SJSA1 (cell line): ENCODE data around the gene NAT14. TPM values are rescaled to one million over a fixed set of nuclear protein-coding genes. Genes with fewer than 3 reads are reported as not detected.

Source experiments
- DNase-seq, 2 experiments: peaks; one replicate each; pipeline ENCODE4 v3.0.0-alpha.2; 2015 to 2020; ENCODE audit warnings: low spot score in 2 of 2, low read depth in 1 of 2
- H3K27ac ChIP-seq: fragments of 250-450 bp; sonication (Bioruptor Pico); 2 replicates; pipeline ENCODE4 v1.5.1; 2020; ENCODE audit warnings: mild to moderate bottlenecking, moderate library complexity
- H3K27me3 ChIP-seq: fragments of 250-450 bp; sonication (Bioruptor Pico); replicated peaks from 2 replicates; pipeline ENCODE4 v1.5.1; 2020; ENCODE audit warnings: mild to moderate bottlenecking, moderate library complexity
- H3K36me3 ChIP-seq: fragments of 250-450 bp; sonication (Bioruptor Pico); 2 replicates; pipeline ENCODE4 v1.5.1; 2020; ENCODE audit warnings: mild to moderate bottlenecking
- H3K4me1 ChIP-seq: fragments of 250-450 bp; sonication (Bioruptor Pico); replicated peaks from 2 replicates; pipeline ENCODE4 v1.6.1; 2021; ENCODE audit warnings: mild to moderate bottlenecking
- H3K4me3 ChIP-seq: fragments of 250-450 bp; sonication (Bioruptor Pico); 2 replicates; pipeline ENCODE4 v1.5.1; 2020; ENCODE audit warnings: mild to moderate bottlenecking
- H3K9me3 ChIP-seq: fragments of 250-450 bp; sonication (Bioruptor Pico); replicated peaks from 2 replicates; pipeline ENCODE4 v1.5.1; 2020; ENCODE audit warnings: mild to moderate bottlenecking
- total RNA-seq: library from RNA; depleted of rRNA; stranded (reverse); fragments of >200 nt; shearing (Covaris generic); gene quantifications from 2 replicates; pipeline ENCODE4 v1.2.3, GENCODE V29; 2014

The NAT14 gene
- total RNA-seq, 1 experiment from 2014 or later = 10.9 TPM

- no peak for DNase-seq
- H3K4me3 ChIP-seq = no peak overlapping the region
- no peak overlapping the region for H3K27ac ChIP-seq
- no peaks in the 10 kb centered on the region; the same call in 1 of the 2 replicates for H3K9me3 ChIP-seq
- H3K27me3 ChIP-seq = no peaks in the 10 kb centered on the region
- peaks cover 35% of the 10 kb centered on the region for H3K4me1 ChIP-seq
- H3K36me3 ChIP-seq = peaks cover 28% of the 10 kb centered on the region
Measured at GRCh38 chr19:55482967-55483705, 1.9 kb upstream of the NAT14 start.

- no peak overlapping the region for H3K4me3 ChIP-seq
- no peaks in the 10 kb centered on the region for H3K27me3 ChIP-seq
- H3K9me3 ChIP-seq = no peaks in the 10 kb centered on the region; the same call in 1 of the 2 replicates
- no peak for DNase-seq
- H3K4me1 ChIP-seq = peaks cover 35% of the 10 kb centered on the region
- no peak overlapping the region for H3K27ac ChIP-seq
- H3K36me3 ChIP-seq = peaks cover 28% of the 10 kb centered on the region
Measured at GRCh38 chr19:55483706-55484592, 1.0 kb upstream of the NAT14 start.

GRCh38 chr19:55485439-55486011, 537 bp downstream of the NAT14 start:
- Histone ChIP-seq H3K27me3 (no peaks in the 10 kb centered on the region), H3K27ac (peak overlapping the region; percentile 46), H3K36me3 (peaks cover 28% of the 10 kb centered on the region), H3K4me1 (peaks cover 35% of the 10 kb centered on the region), H3K4me3 (peak overlapping the region; percentile 55), H3K9me3 (no peaks in the 10 kb centered on the region; the same call in 1 of the 2 replicates)
- no peak for DNase-seq

- H3K4me3 ChIP-seq = peak overlapping the region; percentile 55; the same call in 1 of the 2 replicates
- H3K36me3 ChIP-seq = peaks cover 27% of the 10 kb centered on the region
- H3K27me3 ChIP-seq = no peaks in the 10 kb centered on the region
- H3K9me3 ChIP-seq = no peaks in the 10 kb centered on the region; the same call in 1 of the 2 replicates
- H3K4me1 ChIP-seq = peaks cover 35% of the 10 kb centered on the region
- H3K27ac ChIP-seq = no peak overlapping the region
- DNase-seq = no peak
Measured at GRCh38 chr19:55486043-55486970, 1.3 kb downstream of the NAT14 start.

- H3K36me3 ChIP-seq = peaks cover 25% of the 10 kb centered on the region
- DNase-seq = peak; percentile 42 to 71
- peaks cover 35% of the 10 kb centered on the region for H3K4me1 ChIP-seq
- H3K4me3 ChIP-seq = no peak overlapping the region
- H3K27me3 ChIP-seq = no peaks in the 10 kb centered on the region
- no peak overlapping the region for H3K27ac ChIP-seq
- H3K9me3 ChIP-seq = no peaks in the 10 kb centered on the region; the same call in 1 of the 2 replicates
Measured at GRCh38 chr19:55486971-55487923, 2.3 kb downstream of the NAT14 start.

GRCh38 chr19:55487924-55488687, 3.1 kb downstream of the NAT14 start, which contains the start of gene SSC5D:
Gene SSC5D (plus strand): TSS chr19:55488436. CDS start chr19:55488590, 154 bp downstream.
- Histone ChIP-seq H3K4me1 (peaks cover 35% of the 10 kb centered on the region), H3K4me3 (no peak within 1 kb of the TSS), H3K27me3 (no peaks in the 10 kb centered on the region), H3K27ac (no peak within 1 kb of the TSS), H3K36me3 (peaks cover 19% of the 10 kb centered on the region), H3K9me3 (no peaks in the 10 kb centered on the region; the same call in 1 of the 2 replicates)
- no peak for DNase-seq

GRCh38 chr19:55488986-55489710, 4.2 kb downstream of the NAT14 start:
- H3K9me3 ChIP-seq = no peaks in the 10 kb centered on the region; the same call in 1 of the 2 replicates
- no peak overlapping the region for H3K4me3 ChIP-seq
- H3K36me3 ChIP-seq = peaks cover 10% of the 10 kb centered on the region
- DNase-seq = no peak
- no peak overlapping the region for H3K27ac ChIP-seq
- 0 out of 2 replicates have a peak, but pooled peaks cover 2% of the 10 kb centered on the region for H3K27me3 ChIP-seq
- peaks cover 34% of the 10 kb centered on the region for H3K4me1 ChIP-seq

- H3K4me3 ChIP-seq = no peak overlapping the region
- peaks cover 28% of the 10 kb centered on the region for H3K4me1 ChIP-seq
- DNase-seq = no peak
- no peaks in the 10 kb centered on the region; the same call in 1 of the 2 replicates for H3K9me3 ChIP-seq
- H3K27me3 ChIP-seq = 0 out of 2 replicates have a peak, but pooled peaks cover 3% of the 10 kb centered on the region
- H3K36me3 ChIP-seq = peaks cover 9% of the 10 kb centered on the region; the same call in 1 of the 2 replicates
- H3K27ac ChIP-seq = no peak overlapping the region
Measured at GRCh38 chr19:55489711-55490477, 4.9 kb downstream of the NAT14 start.

- Histone ChIP-seq H3K4me1 (peaks cover 23% of the 10 kb centered on the region), H3K27me3 (peaks cover 3% of the 10 kb centered on the region; the same call in 1 of the 2 replicates), H3K4me3 (no peak overlapping the region), H3K36me3 (peaks cover 6% of the 10 kb centered on the region; the same call in 1 of the 2 replicates), H3K27ac (no peak overlapping the region), H3K9me3 (no peaks in the 10 kb centered on the region)
- no peak for DNase-seq
Measured at GRCh38 chr19:55490478-55491432, 5.8 kb downstream of the NAT14 start.
